NCI-H748 (cell line): ENCODE data around the gene GAREM1.
"Not testable (repeated sequence)": the region's sequence is repeated elsewhere in the genome, so short reads cannot be mapped to it uniquely, and the experiment has no call there.

Experiments used
- DNase-seq: peaks from one replicate; lab custom pipeline; 2025; ENCODE audit not compliant: unreplicated experiment; lab: John Stamatoyannopoulos, UW

GAREM1 gene

GRCh38 chr18:32261003-32261402 is 209.7 kb downstream of the GAREM1 start:
- DNase-seq, result peak; percentile 8

GRCh38 chr18:32259553-32259952 is 211.1 kb downstream of the GAREM1 start:
- no peak for DNase-seq

DNA sequence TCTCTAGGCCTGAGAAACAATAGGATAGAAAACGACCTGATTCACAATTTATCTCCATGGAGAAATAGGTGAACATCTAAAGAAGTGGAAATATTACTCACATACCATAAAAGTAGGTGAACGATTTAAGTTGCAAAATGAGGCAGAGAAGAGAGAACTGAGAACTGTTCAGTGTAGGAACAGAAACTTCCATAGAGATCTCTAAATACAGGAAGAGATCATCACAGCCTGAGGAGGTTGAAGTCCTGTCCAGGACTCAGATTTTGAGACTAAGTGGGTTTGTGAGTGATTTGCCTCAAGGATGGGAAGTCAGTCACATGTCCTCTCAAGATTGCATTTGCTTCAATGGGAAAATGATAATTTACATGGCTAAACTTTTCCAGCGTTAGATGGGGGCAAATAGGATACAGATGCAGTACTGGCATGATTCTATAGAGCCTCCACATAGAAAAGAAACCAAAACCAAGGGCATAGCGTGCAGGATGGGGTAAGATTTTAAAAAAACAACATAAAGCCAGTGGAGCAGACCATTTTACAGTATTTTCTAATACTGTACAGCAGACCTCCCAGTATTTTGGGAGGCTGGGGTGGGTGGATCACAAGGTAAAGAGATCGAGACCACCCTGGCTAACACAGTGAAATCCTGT is 212.0 kb downstream of the GAREM1 start:
- DNase-seq, result no peak

DNA sequence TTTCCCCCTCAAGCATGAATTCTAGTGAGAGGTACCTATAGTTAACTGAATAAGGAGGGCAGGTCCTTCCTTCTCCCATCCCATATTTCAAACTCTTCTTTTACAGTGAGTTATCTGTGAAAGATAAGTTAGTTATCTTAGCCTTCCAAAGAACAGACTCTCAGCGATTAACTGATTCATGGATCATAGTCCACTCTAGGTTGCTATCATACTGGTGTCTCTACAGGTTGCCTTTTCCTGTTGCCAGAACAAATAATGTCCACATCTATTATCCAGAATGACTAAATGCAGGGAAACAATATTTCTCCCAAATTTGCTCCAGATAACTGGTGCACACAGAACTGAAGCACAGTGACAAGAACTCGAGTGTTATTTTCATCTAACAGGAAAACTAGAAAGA is 212.5 kb downstream of the GAREM1 start:
- no peak for DNase-seq

- no peak for DNase-seq
Observed at GRCh38 chr18:32257084-32257785, 213.4 kb downstream of the GAREM1 start.

GRCh38 chr18:32255570-32255969 is 215.1 kb downstream of the GAREM1 start:
- no peak for DNase-seq

DNA sequence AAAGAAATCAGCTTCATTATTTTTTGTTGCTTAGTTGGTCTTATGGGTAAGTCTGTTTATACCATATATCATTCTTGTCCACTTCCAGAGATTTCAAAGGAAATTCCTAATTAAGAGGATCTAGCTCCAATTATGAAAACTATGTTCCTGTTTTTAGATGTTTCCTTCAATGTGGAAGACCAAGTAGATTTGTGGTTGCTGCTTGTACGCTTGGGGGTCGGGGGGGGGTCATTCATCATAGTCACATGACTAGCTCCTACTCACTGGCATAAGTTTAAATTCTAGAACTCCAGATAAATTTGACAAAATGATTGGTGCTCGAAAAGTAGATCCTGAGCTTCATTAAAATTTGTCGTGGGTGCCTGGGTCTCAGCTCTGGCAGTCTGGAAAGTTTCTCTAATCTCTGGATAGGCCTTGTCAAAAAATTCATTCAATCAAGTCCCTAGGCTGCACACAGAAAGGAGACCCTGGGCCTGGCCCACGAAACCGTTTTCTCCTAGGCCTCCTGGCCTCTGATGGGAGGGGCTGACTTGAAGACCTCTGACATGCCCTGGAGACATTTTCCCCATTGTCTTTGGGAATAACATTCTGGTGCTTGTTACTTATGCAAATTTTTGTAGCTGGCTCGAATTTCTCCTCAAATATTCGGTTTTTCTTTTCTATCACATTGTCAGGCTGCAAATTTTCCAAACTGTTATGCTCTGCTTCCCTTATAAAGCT is 218.4 kb downstream of the GAREM1 start:
- no peak for DNase-seq

- DNase-seq, result no peak
Observed at GRCh38 chr18:32251466-32251865, 219.2 kb downstream of the GAREM1 start.

- DNase-seq, result no peak
Observed at GRCh38 chr18:32249147-32249929, 221.3 kb downstream of the GAREM1 start.

- no peak for DNase-seq
Observed at GRCh38 chr18:32244881-32245280, 225.8 kb downstream of the GAREM1 start.

- no peak for DNase-seq
Observed at GRCh38 chr18:32243358-32243757, 227.3 kb downstream of the GAREM1 start.

GRCh38 chr18:32242395-32242794 is 228.3 kb downstream of the GAREM1 start:
- no peak for DNase-seq

DNA sequence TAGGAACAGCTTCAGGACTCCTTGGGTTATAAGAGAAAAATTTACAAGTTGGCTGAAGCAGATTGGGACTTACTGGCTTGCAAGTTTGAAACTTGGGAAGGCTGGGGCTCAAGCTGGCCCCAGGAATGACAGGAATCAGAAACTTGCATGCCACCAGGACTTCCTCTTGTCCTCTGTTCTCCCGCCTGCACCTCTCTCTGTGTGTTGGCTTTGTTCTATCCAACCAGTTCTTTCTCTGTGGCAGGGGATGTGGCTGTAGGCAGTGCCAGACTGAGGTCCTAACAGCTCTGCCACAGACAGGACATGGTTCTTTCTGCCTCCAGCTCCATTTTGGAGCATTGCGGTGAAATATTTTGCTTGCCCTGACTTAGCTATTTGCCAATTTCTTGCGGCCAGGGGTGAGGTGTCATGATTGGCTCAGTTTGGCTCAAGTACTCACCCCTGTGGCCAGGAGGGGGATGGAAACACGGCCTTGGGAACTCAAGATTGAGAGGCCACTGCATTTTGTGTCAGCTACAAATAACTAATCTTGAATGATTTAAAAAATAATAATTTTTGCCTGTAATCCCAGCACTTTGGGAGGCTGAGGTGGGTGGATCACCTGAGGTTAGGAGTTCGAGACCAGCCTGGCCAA is 231.9 kb downstream of the GAREM1 start:
- no peak for DNase-seq

GRCh38 chr18:32237049-32237448 is 233.6 kb downstream of the GAREM1 start:
- DNase-seq, result no peak

DNA sequence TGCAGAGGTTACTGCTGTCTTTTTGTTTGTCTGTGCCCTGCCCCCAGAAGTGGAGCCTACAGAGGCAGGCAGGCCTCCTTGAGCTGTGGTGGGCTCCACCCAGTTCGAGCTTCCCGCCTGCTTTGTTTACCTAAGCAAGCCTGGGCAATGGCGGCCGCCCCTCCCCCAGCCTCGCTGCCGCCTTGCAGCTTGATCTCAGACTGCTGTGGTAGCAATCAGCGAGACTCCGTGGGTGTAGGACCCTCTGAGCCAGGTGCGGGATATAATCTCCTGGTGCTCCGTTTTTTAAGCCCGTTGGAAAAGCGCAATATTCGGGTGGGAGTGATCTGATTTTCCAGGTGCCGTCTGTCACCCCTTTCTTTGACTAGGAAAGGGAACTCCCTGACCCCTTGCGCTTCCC is 237.3 kb downstream of the GAREM1 start:
- DNase-seq, result not testable (repeated sequence)

DNA sequence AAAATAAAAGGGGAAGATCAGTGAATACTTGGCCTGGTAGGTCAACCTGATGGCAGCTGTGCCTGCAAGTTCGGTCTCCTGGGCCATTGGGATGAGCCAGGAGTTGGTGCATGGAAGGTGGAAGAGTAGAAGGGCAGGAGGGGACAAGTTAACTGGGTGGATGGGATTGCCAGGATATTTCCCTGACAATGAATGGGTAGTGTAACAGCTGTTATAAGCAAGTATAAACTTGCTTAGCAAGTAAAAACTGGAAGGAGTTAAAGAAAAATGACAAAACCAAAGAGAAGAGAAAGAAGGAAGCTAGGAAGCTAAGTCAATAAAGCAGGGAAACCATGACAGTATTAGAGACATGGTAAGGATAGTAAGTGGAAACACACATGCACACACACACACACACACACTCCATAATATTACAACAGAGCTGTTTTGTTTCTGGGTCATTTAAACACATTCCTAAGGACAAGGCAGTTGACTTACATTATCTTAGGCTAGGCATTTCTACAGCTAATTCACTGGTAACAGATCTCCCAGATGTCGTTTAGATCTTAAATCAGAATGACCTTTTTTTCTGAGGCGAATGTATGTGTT is 251.2 kb downstream of the GAREM1 start:
- DNase-seq, result no peak

DNA sequence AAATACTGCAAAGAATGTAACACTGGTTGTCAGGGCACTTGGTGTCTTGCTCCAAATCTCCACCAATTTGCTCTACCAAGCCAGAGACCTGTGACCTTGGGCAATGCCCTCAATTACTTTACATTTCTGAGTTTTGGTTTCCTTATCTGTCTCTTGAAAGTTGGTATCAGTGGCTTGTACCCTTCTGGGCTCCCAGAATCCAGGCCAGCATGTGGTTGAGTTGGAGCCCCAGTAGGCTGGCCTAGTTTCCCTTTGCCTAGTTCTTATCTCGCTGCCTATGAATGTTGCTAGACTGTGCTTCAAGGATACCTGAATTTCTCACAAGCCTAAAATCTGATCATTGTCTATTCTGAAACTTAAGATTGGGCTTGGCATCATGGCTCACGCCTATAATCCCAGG is 254.3 kb downstream of the GAREM1 start:
- no peak for DNase-seq

DNA sequence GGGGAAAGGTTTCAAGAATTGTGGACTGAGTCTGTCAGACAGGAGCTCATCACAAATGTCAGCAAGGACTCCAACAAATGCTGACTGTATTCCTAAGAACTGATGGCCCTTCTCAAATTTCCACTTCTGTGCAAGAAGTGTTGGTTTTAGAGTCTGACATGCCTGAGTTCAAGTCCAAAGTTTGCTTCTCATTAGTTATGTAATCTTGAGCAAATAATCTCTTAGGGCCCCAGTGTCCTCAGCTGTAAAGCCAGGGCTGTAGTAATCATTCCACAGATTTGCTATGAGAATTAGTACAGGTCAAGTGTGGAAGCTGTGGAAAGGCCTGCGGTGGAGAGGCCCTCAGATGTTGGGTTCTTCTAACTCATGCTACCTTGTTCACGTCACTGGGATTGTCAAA is 257.0 kb downstream of the GAREM1 start:
- no peak for DNase-seq
